HTR-8/SVneo (cell line): ENCODE data around the gene CBX3.
A peak's percentile ranks its signal among the peaks of the same experiment; 100 is the strongest.
"Not testable (repeated sequence)": the region's sequence is repeated elsewhere in the genome, so short reads cannot be mapped to it uniquely, and the experiment has no call there.

ENCODE experiments used
- DNase-seq: peaks from one replicate; pipeline ENCODE4 v3.0.0; 2011; ENCODE audit warnings: low spot score, mixed read lengths; ENCODE audit not compliant: insufficient read length
- FAIRE-seq: peaks from 2 replicates; lab custom pipeline; 2011; peaks lifted over from hg19 to GRCh38; lab: Jason Lieb, UNC

The CBX3 gene

DNA sequence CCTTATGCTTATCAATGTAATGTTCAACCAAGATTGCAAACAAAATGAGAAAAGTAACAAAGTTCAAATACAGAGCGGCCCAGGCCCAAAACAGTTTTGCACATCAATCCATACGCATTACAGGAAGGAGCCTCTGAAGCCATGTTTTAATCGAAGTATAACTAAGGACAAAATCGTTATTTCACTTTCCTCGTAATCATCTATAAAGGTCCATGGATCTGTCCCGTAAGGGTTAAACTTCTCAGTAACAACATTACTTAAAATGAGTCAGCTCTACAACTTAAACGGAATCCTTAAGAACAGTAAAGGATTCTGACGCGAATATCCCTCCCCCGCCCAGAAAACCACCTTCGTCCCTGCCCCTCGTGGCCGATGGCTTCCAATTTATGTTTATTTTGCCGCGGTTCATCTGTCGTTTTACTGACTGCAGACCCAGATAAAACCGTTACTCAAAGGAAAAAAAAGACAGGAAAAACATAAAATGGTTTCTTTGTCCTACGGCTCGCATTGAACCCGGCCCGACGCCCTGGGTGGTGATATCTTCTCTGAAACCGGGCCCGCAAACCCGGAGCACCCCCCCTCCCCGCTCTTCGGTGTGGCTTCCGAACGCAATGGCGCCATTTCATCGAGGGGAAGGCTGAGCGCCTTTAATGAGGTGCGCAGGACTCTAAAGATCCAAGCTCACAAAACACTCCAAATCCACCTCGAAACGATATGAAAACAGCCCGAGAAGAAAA lies 2.1 kb upstream of the CBX3 start:
- DNase-seq (no peak), FAIRE-seq (no peak)

DNA sequence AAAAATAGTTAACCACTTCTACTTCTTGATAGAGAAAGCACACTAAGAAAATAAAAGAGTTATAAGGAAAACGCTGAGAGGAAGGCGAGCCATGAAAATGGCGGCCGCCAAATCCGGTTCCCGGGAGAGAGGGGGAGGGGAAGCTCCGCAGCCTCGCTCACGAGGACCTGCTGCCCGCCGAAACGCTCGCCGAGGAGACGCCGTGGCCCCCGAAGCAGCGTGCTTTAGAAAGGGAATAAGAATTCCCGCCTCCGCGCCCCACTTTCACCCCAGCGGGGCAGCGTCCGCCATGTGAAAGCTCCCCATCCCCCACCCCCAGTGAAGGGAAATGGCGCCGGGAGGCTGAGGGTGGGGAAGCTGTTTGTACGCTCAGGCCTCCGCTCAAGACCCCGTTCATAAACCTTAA lies 1.5 kb upstream of the CBX3 start:
- FAIRE-seq: no peak
- DNase-seq: no peak

DNA sequence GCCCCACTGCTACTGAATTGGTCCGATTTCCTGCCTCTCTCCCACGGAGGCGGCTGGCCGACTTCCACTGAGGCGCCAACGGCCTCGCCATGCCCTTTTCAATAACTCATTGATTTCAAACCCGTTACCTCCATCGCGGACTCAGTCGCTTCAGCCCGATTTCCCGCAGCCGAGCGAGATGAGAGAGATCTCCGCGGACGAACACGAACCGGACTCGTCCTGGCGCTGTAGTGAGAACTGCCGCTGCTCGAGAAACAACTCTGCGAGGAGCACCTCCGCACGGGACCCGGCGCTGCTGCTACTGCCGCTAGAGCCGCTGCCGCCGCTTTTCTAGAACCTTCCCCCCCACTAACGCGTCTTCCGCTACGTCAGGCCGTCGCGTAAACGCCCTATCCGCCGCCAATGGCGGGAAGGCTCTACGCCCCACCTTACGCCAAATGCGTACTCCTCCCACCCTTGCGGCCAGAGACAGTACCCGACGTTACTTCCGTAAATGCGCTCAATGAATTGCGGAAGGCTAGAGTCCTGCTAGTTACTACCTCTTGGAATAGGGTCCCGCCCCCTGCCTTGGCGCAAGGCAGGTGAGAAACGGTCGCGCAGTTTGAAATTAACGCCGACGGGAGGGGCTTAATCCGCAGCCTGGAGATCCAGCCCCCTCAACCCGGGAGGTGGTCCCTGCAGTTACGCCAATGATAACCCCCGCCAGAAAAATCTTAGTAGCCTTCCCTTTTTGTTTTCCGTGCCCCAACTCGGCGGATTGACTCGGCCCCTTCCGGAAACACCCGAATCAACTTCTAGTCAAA lies 900 bp upstream of the CBX3 start, which contains the start of gene HNRNPA2B1:
Gene HNRNPA2B1 (minus strand): TSS at position 303 of the 803 bp plus-strand sequence. CDS start 169 bp downstream, at position 134.
- DNase-seq (peak; percentile 85), FAIRE-seq (peak; percentile 91)

DNA sequence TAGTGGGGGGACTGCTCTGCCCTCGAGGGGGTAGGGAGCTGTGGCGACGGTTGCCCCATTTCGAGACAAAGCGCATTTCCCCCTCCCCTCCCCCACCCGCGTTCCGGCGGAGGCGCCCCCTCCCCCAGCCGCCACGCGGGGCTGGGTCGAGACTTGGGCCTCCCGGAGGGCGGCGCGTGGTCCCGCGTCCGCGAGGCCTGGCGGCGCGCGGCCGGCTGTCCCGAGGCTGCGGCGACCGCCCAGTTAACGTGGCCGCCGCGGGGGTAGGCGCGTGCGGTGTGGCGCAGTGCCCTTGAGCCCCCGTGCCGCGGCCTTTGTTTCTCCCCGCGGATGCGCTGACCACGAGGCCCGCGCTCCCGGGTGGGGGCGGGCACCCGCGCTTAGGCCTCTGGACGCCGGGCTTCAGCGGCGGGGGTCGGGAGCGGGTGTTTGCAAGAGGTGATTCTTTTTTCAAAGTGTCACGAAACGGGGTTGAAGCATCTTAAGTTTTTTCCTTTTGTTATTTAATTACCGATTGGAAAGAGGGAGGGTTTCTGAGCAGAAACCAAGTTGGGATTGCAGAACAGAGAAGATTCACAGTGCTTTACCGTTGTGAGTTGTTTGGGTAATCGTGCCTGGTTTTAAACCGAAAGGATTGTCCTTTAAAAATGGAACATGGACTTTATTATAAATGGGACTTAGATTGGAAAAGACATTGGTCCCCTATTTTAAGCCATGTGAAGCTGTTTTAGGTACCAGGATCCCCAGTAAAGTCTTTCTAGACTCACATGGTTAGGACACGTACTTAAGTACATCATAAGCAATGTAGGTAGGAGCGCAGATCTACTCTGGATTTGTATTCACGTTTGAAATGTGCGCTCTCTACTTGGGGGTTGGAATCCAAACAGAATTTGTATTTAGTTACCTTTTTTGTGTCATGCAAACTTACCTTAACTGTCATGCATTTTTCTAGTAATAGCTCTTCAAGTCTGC lies 760 bp downstream of the CBX3 start:
- no peak for DNase-seq
- no peak for FAIRE-seq

DNA sequence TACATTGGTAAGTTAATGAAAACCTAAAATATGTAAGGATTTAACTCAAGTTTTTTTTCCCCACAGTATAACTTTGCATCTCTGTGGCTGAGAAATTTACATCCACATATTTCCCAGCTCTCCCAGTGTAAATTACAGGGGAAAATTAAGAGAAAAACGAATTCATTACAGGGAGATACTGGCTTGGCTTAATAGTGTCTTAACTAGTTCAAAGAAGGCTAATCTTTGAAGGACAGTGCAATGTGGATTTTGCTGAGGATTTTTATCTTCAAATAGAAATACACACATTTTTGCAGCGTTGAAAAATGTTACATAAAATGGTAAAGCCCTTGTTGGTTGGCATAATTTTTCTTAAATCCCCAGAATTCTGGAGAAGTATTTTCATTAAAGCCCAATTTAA lies 1.5 kb downstream of the CBX3 start:
- FAIRE-seq (no peak), DNase-seq (no peak)

DNA sequence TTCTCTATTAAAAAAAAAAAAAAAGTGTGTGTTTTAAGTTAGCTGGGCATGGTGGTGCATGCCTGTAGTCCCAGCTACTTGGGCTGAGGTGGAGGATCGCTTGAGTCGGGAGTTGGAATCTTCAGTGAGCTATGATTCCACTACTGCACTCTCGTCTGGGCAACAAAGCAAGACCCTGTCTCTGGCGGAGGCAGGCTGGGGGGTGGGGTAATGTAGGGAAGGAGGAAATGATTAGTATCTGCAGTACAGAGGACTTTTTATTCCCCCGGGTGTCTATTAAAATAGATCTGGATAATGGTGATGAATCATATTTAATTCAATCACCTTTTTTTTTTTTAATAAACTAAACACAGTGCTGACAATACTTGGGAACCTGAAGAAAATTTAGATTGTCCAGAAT lies 6.5 kb downstream of the CBX3 start:
- FAIRE-seq (no peak), DNase-seq (no peak)

DNA sequence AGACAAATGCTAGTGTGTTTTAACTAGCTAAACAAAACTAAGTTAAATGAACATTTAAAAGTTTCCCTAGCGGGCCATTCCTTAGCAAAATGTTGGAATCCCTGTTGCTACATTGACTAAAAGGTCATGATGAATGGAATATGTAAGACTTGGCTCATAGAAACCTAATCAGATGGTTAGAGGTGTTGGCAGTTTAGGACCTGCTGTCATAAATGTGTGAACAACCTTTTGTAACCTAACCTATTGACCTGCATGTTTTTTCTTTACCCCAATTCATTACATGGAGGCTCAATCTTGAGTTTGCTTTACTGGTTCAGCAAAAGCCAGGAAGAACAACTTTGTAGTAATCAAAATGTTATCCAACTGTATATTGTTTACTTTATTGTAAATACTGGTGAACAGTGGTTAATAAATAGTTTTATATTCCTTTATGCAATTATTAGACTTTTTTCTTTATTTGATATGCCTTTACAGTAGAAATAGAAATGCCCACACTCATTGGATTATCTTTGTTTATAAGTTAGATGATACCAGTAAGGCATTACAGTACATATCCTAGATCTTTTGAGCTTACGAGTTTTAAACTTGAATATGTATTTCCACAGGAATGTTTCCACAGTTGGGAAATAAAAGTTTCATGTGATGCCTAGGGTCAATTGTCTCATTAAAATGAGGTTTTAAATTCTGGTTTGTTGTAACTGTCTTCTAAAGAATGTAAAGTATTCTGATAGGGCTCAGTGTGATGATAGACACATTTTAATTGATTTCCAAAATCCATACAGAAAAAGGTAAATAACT lies 11.6 kb downstream of the CBX3 start:
- DNase-seq (no peak), FAIRE-seq (peak; percentile 49)

DNA sequence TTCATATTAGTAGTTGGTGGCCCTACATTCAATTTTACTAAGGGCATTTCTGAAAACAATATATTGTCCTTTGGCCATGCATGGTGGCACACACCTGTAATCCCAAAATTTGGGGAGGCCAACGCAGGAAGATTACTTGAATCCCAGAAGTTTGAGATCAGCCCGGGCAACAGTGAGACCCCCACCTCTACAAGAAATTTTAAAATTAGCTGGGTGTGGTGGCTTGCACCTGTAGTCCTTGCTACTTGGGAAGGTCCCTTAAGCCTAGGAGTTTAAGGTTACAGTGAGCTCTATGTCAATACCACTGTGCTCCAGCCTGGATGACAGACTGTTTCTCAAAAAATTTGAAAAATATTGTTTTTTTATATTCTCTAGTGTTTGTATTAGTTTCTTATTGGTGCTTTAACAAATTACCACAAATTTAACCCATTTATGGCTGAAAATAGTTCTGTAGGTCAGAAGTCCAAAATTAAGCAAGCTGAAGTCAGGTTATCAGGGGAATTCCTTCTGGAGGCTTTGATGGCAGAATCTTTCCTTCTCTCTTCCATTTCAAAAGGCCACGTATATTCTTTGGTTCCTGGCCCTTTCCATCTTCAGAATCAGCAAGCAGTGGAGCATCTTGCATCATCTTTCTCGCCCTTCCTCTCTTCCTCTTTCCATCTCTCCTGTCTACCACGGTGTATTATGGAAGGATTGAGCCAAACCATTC lies 12.4 kb downstream of the CBX3 start:
- DNase-seq: no peak
- FAIRE-seq: no peak

DNA sequence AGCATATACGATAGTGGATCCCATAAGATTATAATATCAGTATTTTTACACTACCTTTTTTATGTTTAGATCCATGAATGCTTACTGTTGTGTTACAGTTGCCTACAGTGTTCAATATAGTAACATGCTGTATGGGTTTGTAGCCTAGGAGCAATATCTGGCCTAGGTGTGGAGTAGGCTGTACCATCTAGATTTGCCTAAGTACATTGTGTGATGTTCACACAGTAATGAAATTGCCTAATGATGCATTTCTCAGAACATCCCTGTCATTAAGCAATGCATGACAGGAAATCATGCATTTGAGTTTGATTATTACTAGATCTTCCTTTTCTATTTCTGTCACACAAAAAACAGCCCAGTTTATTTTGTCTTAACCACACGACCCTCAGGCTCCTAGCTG lies 14.5 kb downstream of the CBX3 start:
- no peak for DNase-seq
- no peak for FAIRE-seq

DNA sequence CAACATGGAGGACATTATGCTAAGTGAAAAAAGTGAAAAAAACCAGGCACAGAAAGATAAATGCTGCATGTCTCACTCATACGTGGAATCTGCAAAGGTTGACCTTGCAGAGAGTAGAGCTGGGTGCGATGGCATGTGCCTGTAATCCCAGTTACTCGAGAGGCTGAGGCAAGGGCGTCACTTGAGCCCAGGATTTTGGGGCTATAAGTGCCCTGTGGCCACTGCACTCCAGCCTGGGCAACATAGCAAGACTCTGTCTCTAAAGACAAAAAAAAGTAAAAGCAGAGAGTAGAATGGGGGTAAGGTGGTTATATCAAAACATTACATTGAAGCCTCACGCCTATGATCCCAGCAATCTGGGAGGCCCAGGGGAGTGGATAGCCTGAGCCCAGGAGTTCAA lies 22.8 kb downstream of the CBX3 start:
- DNase-seq (no peak), FAIRE-seq (no peak)

DNA sequence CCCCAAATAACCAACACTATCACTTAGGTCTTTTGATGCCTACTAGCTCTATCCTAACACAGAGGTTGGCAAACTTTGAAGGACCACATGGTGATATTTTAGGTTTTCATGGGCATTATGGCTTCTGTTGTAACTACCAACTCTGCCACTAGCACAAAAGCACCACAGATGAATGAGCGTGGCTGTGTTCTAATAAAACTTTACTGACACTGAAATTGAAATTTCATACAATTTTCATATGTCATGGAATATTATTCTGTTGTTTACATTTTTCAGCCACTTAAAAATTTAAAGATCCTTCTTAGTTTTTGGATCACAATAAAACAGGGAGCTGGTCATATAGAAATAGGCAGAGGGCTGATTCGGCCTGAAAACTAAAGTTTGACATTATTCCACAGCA lies 26.4 kb downstream of the CBX3 start:
- FAIRE-seq: no peak

DNA sequence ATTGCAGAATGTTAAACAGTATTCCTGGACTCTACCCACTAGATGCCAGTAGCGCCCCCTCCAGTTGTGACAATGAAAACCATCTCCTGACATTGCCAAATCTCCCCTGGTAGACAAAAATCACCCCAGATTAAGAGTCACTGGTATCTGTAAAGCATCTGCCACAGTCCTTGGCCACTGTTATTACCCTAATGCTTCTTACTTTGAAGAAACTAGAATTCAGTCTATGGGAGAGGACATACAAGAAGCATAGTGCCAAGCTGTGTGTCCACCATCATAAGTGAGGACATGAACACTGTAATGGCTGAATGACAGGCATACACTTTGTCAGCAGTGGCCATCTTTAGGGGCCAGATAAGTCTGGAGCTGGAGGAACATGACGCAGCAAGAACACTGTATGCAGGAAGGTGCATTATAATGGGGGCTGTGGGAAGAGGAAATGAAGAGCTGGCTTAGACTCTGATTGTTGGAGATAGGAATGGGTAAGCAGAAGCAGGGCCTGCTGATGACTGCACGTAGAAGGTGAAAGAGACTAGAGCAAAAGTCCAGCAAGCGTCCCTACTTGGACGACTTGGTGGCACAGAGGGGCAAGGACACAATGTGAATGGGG lies 32.5 kb downstream of the CBX3 start:
- DNase-seq (no peak), FAIRE-seq (no peak)

More for the DNA sequence above, 26.4 kb downstream of the CBX3 start:
- DNase-seq: no peak

DNA sequence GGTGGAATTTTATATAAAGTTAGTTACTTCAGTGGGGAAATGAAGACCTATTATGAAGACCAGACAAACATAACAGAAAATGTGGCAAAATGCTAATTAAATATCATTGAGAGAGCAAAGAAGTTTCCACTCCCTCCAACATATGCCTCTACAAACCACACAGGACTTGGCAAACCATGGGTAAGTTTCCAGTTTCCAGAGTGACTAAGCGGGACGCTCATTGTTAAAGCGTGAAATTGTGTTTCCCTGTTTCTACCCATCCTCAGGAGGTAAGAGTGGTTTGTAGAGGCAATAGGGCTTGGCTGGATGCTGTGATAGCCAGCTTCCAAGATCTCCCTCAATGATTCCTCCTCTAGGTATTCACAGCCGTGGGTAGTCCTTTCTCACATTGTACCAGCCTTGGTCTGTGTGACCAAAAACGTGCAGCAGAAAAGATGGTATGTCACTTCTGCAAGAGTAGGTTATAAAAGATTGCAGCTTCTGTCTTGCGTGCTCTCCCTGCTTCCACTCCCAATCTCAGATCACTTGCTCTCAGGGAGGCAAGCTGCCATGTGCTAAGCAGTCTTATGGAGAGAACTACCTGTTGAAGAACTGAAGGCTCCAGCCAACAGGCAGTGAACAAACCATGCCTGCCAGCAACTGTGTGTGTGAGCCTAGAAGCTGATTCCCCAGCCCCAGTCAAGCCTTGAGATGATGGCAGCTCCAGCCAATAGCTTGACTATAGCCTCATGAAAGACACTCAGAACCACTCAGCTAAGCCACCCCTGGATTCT lies 35.7 kb downstream of the CBX3 start:
- DNase-seq (no peak), FAIRE-seq (no peak)

DNA sequence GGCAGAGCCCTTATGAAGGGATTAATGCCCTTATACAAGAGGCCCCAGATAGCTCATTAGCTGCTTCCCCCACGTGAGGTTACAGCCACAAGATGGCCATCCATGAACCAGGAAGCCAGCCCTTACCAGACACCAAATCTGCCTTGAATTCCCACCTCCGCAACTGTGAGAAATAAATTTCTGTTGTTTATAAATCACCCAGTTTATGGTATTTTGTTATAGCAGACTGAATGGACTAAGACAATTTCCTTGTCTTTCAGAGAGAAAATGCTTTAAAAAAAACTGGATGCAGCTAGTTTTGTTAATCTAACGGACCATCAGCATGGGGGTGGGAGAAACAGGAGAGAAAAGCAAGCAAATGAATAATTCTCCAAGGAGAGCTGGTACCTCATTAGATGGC lies 36.5 kb downstream of the CBX3 start:
- FAIRE-seq (no peak), DNase-seq (no peak)

DNA sequence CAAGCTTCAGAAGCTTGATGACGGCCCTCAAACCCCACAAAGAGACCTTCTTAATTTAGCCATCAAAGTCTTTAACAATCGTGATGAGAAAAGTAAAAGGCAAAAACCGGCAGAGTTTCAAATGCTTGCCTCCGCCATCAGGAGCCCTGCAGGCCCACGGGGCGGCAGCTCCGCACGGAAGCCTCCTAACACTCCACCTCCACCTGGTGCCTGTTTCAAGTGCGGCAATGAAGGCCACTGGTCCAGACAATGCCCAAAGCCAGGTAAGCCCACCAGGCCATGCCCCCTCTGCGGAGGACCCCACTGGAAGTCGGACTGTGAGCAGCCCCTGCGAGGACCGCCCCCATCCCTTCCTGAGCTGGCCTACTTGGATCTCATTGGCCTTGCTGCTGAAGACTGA lies 43.6 kb downstream of the CBX3 start:
- FAIRE-seq: no peak
- DNase-seq: no peak

DNA sequence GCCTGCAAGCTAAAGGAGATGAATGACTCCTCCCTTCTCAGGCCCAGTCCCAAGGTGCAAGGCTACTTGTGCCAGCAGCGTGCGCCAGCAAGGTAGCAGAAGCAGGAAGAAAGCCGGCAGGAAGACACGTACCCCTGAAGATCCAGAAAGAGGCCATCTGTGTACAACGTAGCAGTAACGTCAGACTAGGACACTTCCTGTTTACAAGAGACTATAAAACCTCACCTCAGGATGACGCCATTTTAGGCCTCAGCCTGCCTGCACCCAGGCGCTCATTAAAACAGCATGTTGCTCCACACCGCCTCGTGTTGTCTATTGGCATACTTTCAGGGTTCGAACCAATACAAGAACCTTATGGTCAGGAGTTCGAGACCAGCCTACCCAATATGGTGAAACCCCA lies 48.7 kb downstream of the CBX3 start:
- DNase-seq (no peak), FAIRE-seq (no peak)

DNA sequence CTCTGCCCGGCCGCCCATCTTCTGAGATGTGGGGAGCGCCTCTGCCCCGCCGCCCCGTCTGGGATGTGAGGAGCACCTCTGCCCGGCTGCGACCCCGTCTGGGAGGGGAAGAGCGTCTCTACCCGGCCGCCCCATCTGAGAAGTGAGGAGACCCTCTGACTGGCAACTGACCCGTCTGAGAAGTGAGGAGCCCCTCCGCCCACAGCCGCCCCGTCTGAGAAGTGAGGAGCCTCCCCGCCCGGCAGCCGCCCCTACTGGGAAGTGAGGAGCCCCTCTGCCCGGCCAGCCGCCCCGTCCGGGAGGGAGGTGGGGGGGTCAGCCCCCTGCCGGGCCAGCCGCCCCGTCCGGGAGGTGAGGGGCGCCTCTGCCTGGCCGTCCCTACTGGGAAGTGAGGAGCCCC lies 60.3 kb downstream of the CBX3 start:
- not testable (repeated sequence) for FAIRE-seq, DNase-seq
